HepG2 (cell line): ENCODE results near the gene NOA1. TPM values are rescaled to one million over a fixed set of nuclear protein-coding genes. Genes with fewer than 3 reads are reported as not detected.

ENCODE experiments used
- BRD4 ChIP-seq: sonication (generic); formaldehyde crosslinking; IDR thresholded peaks from 2 replicates; pipeline ENCODE4 v1.4.0; 2020; ENCODE audit warnings: missing genetic modification reagents
- CBX1 ChIP-seq: IDR thresholded peaks from one replicate; pipeline ENCODE4 v1.6.1; 2016; ENCODE audit warnings: antibody characterized with exemption, low read depth
- EED ChIP-seq: sonication (generic); formaldehyde crosslinking; IDR thresholded peaks from 2 replicates; pipeline ENCODE4 v1.5.0; 2020; ENCODE audit warnings: mild to moderate bottlenecking, missing genetic modification reagents
- HES4 ChIP-seq: sonication (generic); formaldehyde crosslinking; IDR thresholded peaks from 2 replicates; pipeline ENCODE4 v1.9.0; 2021; ENCODE audit warnings: mild to moderate bottlenecking, missing genetic modification reagents, borderline replicate concordance
- KLF12 ChIP-seq: sonication (generic); formaldehyde crosslinking; IDR thresholded peaks from 2 replicates; pipeline ENCODE4 v1.4.0; 2020; ENCODE audit warnings: missing genetic modification reagents, borderline replicate concordance
- LCORL ChIP-seq, 2 experiments: fragments of 450-650 bp in 1 of 2; sonication (generic) in 1 of 2; formaldehyde crosslinking in 1 of 2; IDR thresholded peaks; 2 replicates each; pipeline versions ENCODE4 v1.5.0 to v1.6.1; 2017 to 2020; ENCODE audit warnings: antibody characterized with exemption in 1 of 2, missing genetic modification reagents in 1 of 2
- NRL ChIP-seq: sonication (generic); formaldehyde crosslinking; IDR thresholded peaks from 2 replicates; pipeline ENCODE4 v1.5.0; 2020; ENCODE audit warnings: missing genetic modification reagents, mild to moderate bottlenecking, moderate library complexity, borderline replicate concordance
- POLR2AphosphoS5 ChIP-seq: IDR thresholded peaks from 2 replicates; pipeline ENCODE4 v1.6.1; 2012; ENCODE audit warnings: low read depth, low read length
- RAD51 ChIP-seq: fragments of 450-650 bp; IDR thresholded peaks from 2 replicates; pipeline ENCODE4 v1.6.1; 2016; ENCODE audit warnings: borderline replicate concordance
- SRSF9 ChIP-seq: fragments of 200-400 bp; formaldehyde crosslinking; IDR thresholded peaks from 2 replicates; pipeline ENCODE4 v1.6.1; 2018; ENCODE audit warnings: borderline replicate concordance, mild to moderate bottlenecking, low read depth, low read length; ENCODE audit not compliant: insufficient read depth, poor library complexity, severe bottlenecking
- SRY ChIP-seq: sonication (generic); formaldehyde crosslinking; IDR thresholded peaks from 2 replicates; pipeline ENCODE4 v1.8.0; 2022; ENCODE audit warnings: mild to moderate bottlenecking, missing genetic modification reagents
- ZFAT ChIP-seq: sonication (generic); formaldehyde crosslinking; conservative IDR thresholded peaks from 2 replicates; pipeline ENCODE4 v1.8.1; 2023; ENCODE audit warnings: missing genetic modification reagents, inconsistent platforms
- ZNF160 ChIP-seq: sonication (generic); formaldehyde crosslinking; IDR thresholded peaks from 2 replicates; pipeline ENCODE4 v1.8.0; 2022; ENCODE audit warnings: mild to moderate bottlenecking, inconsistent platforms, missing genetic modification reagents
- ZNF17 ChIP-seq: sonication (generic); formaldehyde crosslinking; IDR thresholded peaks from 2 replicates; pipeline ENCODE4 v1.5.0; 2020; ENCODE audit warnings: mild to moderate bottlenecking, missing genetic modification reagents
- ZNF224 ChIP-seq: sonication (generic); formaldehyde crosslinking; IDR thresholded peaks from 2 replicates; pipeline ENCODE4 v1.5.0; 2020; ENCODE audit warnings: mild to moderate bottlenecking, missing genetic modification reagents
- ZNF367 ChIP-seq: sonication (generic); formaldehyde crosslinking; IDR thresholded peaks from 2 replicates; pipeline ENCODE4 v1.4.0; 2020; ENCODE audit warnings: missing genetic modification reagents, borderline replicate concordance
- ZNF496 ChIP-seq: sonication (generic); formaldehyde crosslinking; IDR thresholded peaks from 2 replicates; pipeline ENCODE4 v1.8.1; 2023; ENCODE audit warnings: mild to moderate bottlenecking, moderate library complexity, missing genetic modification reagents; ENCODE audit not compliant: insufficient replicate concordance
- ZNF776 ChIP-seq: sonication (generic); formaldehyde crosslinking; IDR thresholded peaks from 2 replicates; pipeline ENCODE4 v1.4.0; 2020; ENCODE audit warnings: mild to moderate bottlenecking, missing genetic modification reagents
- ZNF816 ChIP-seq: sonication (generic); formaldehyde crosslinking; IDR thresholded peaks from 2 replicates; pipeline ENCODE4 v1.8.0; 2022; ENCODE audit warnings: missing genetic modification reagents, mild to moderate bottlenecking, borderline replicate concordance
- ZNF841 ChIP-seq: sonication (generic); formaldehyde crosslinking; IDR thresholded peaks from 2 replicates; pipeline ENCODE4 v1.8.1; 2023; ENCODE audit warnings: missing genetic modification reagents, borderline replicate concordance
- polyA plus RNA-seq, 8 experiments: library from polyadenylated mRNA; depleted of rRNA in 3 of 8; stranded (reverse) in 7 of 8; unstranded in 1 of 8; fragments of >200 nt; fragmentation: Illumina TruSeq in 4 of 8; extraction: Trizol in 4 of 8; gene quantifications; 2 replicates each; pipeline versions ENCODE4 v1.2.1 to v1.2.3, GENCODE V29; 2011 to 2016; ENCODE audit warnings: low read depth in 4 of 8, missing spikeins in 1 of 8, mixed read lengths in 1 of 8; ENCODE audit not compliant: insufficient read depth in 1 of 8
- total RNA-seq, 5 experiments: library from RNA; depleted of rRNA; stranded (reverse); fragments of >200 nt; fragmentation: Illumina TruSeq; extraction: Trizol; gene quantifications; 2 replicates each; pipeline ENCODE4 v1.2.3, GENCODE V29; 2016; ENCODE audit warnings: low read depth in 1 of 5
- TF ChIP-seq, protein P1 (sequence below): sonication (generic); formaldehyde crosslinking; IDR thresholded peaks from 2 replicates; pipeline ENCODE4 v1.4.0; 2020; ENCODE audit warnings: mild to moderate bottlenecking, missing genetic modification reagents
- TF ChIP-seq, protein P2 (sequence below): IDR thresholded peaks from 2 replicates; pipeline ENCODE4 v1.6.1; 2016; ENCODE audit warnings: control low read depth
- TF ChIP-seq, protein P3 (sequence below): sonication (generic); formaldehyde crosslinking; IDR thresholded peaks from 2 replicates; pipeline ENCODE4 v1.9.0; 2021; ENCODE audit warnings: missing genetic modification reagents, mild to moderate bottlenecking, borderline replicate concordance

Gene NOA1
- total and polyA plus RNA-seq, 2 of the 13 experiments (the other 11 are each of a cell fraction or from before 2014, with no cell fraction given): 17.3 to 19.0 TPM

DNA sequence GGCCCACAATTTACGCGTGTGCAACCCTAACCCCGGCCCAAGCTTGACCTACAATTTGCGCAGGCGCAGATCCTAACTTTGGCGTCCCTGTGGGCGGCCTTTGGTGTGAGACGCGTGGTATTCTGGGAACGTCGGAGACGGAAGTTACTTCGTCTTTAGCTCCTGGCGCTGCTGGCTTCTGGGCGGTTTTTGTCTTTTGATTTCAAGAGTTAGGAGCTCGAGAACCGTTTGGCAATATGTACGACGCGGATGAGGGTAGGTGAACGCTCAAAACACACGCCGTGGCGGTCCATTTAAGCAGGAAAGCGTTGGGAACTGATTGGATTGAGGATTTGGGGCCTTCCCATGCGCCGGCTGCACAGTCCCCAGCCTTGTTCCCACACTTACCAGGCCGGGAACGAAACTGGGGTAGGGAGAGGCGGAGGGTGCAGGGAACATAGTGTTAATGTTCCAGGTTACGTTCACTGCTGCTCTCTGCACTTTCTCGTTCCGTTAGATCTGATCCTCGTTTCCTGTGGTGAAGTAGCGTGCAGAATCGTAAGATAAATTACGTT lies 1.4 kb upstream of the NOA1 start, which contains the start of gene POLR2B (continued):
- no peak for TF ChIP-seq ZNF367 (CRISPR knock-in tag)
- TF ChIP-seq ZNF841 (CRISPR knock-in tag): no peak
- TF ChIP-seq ZNF17: no peak
- TF ChIP-seq CBX1: peak; percentile 55
- TF ChIP-seq ZNF776 (CRISPR knock-in tag): no peak
- TF ChIP-seq POLR2AphosphoS5: peak; percentile 97
- 0 out of 2 replicates have a peak, but pooled peaks have one; percentile 13 for TF ChIP-seq LCORL (IDR thresholded peaks at IDR 0.05)
- TF ChIP-seq LCORL (CRISPR knock-in tag; IDR thresholded peaks at IDR 0.05): no peak
- TF ChIP-seq BRD4 (CRISPR knock-in tag): no peak
- TF ChIP-seq SRSF9: no peak
- peak; percentile 61; the same call in 1 of the 2 replicates for TF ChIP-seq NRL (CRISPR knock-in tag)
- TF ChIP-seq, protein P1, sequence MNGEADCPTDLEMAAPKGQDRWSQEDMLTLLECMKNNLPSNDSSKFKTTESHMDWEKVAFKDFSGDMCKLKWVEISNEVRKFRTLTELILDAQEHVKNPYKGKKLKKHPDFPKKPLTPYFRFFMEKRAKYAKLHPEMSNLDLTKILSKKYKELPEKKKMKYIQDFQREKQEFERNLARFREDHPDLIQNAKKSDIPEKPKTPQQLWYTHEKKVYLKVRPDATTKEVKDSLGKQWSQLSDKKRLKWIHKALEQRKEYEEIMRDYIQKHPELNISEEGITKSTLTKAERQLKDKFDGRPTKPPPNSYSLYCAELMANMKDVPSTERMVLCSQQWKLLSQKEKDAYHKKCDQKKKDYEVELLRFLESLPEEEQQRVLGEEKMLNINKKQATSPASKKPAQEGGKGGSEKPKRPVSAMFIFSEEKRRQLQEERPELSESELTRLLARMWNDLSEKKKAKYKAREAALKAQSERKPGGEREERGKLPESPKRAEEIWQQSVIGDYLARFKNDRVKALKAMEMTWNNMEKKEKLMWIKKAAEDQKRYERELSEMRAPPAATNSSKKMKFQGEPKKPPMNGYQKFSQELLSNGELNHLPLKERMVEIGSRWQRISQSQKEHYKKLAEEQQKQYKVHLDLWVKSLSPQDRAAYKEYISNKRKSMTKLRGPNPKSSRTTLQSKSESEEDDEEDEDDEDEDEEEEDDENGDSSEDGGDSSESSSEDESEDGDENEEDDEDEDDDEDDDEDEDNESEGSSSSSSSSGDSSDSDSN (CRISPR knock-in tag): peak; percentile 71
- no peak for TF ChIP-seq ZNF816
- no peak for TF ChIP-seq SRY (CRISPR knock-in tag)
- TF ChIP-seq, protein P2, sequence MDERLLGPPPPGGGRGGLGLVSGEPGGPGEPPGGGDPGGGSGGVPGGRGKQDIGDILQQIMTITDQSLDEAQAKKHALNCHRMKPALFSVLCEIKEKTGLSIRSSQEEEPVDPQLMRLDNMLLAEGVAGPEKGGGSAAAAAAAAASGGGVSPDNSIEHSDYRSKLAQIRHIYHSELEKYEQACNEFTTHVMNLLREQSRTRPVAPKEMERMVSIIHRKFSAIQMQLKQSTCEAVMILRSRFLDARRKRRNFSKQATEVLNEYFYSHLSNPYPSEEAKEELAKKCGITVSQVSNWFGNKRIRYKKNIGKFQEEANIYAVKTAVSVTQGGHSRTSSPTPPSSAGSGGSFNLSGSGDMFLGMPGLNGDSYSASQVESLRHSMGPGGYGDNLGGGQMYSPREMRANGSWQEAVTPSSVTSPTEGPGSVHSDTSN (CRISPR knock-in tag): no peak
- TF ChIP-seq ZFAT (CRISPR knock-in tag): no peak
- TF ChIP-seq ZNF496 (CRISPR knock-in tag): no peak
- TF ChIP-seq HES4: no peak
- no peak for TF ChIP-seq RAD51
- TF ChIP-seq ZNF160 (CRISPR knock-in tag): no peak
- no peak for TF ChIP-seq ZNF224
- TF ChIP-seq, protein P3, sequence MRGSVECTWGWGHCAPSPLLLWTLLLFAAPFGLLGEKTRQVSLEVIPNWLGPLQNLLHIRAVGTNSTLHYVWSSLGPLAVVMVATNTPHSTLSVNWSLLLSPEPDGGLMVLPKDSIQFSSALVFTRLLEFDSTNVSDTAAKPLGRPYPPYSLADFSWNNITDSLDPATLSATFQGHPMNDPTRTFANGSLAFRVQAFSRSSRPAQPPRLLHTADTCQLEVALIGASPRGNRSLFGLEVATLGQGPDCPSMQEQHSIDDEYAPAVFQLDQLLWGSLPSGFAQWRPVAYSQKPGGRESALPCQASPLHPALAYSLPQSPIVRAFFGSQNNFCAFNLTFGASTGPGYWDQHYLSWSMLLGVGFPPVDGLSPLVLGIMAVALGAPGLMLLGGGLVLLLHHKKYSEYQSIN (CRISPR knock-in tag): no peak
- TF ChIP-seq EED: no peak
- TF ChIP-seq KLF12 (CRISPR knock-in tag): no peak; the same call in 1 of the 2 replicates
